WTC11 (cell line): ENCODE measurements around the gene RPS6KA5. TPM values are rescaled to one million over a fixed set of nuclear protein-coding genes. Genes with fewer than 3 reads are reported as not detected.

ENCODE experiments used
- ATAC-seq: fragments of 200-7000 bp; cut with Tn5 transposase; 2 replicates; pipeline ENCODE4 v1.10.0; 2021; ENCODE audit warnings: mild to moderate bottlenecking, moderate library complexity
- CTCF ChIA-PET: fragments of 300-600 bp; sonication (Branson Sonifier 250); formaldehyde crosslinking; loops from one replicate; lab custom pipeline; 2021; ENCODE audit warnings: antibody characterized with exemption; lab: Charles Lee
- POLR2A ChIA-PET: fragments of 350-600 bp; sonication (Branson Sonifier 250); formaldehyde crosslinking; loops from one replicate; lab custom pipeline; 2021; ENCODE audit warnings: antibody characterized with exemption; lab: Charles Lee
- DNase-seq: peaks from one replicate; pipeline ENCODE4 v3.0.0; 2021; ENCODE audit warnings: low spot score
- H3K27ac Mint-ChIP-seq: 2 replicates; pipeline ENCODE4 v1.8.0; 2021; ENCODE audit warnings: mixed read lengths
- H3K27me3 Mint-ChIP-seq: 2 replicates; pipeline ENCODE4 v1.8.0; 2021; ENCODE audit warnings: low read depth, mild to moderate bottlenecking, moderate library complexity, mixed read lengths
- H3K36me3 Mint-ChIP-seq: 2 replicates; pipeline ENCODE4 v1.8.0; 2021; ENCODE audit warnings: mixed read lengths
- H3K4me1 Mint-ChIP-seq: 2 replicates; pipeline ENCODE4 v1.8.0; 2022; ENCODE audit warnings: mixed read lengths
- H3K4me3 Mint-ChIP-seq: 2 replicates; pipeline ENCODE4 v1.8.0; 2021; ENCODE audit warnings: mild to moderate bottlenecking, moderate library complexity, mixed read lengths
- H3K9me3 Mint-ChIP-seq: 2 replicates; pipeline ENCODE4 v1.8.0; 2021; ENCODE audit warnings: mixed read lengths
- ATF3 ChIP-seq: sonication (generic); formaldehyde crosslinking; conservative IDR thresholded peaks from 2 replicates; pipeline ENCODE4 v1.8.1; 2022; ENCODE audit warnings: mild to moderate bottlenecking, missing genetic modification reagents
- CBFB ChIP-seq: sonication (generic); formaldehyde crosslinking; IDR thresholded peaks from 2 replicates; pipeline ENCODE4 v1.8.1; 2022; ENCODE audit warnings: mild to moderate bottlenecking, low read depth, missing genetic modification reagents
- CREM ChIP-seq: sonication (generic); formaldehyde crosslinking; IDR thresholded peaks from 2 replicates; pipeline ENCODE4 v1.8.1; 2022; ENCODE audit warnings: mild to moderate bottlenecking, missing genetic modification reagents, moderate library complexity
- ELF4 ChIP-seq: sonication (generic); formaldehyde crosslinking; IDR thresholded peaks from 2 replicates; pipeline ENCODE4 v1.8.1; 2022; ENCODE audit warnings: low read depth, mild to moderate bottlenecking, moderate library complexity, missing genetic modification reagents
- ESRRA ChIP-seq: sonication (generic); formaldehyde crosslinking; IDR thresholded peaks from 2 replicates; pipeline ENCODE4 v1.8.1; 2022; ENCODE audit warnings: mild to moderate bottlenecking, missing genetic modification reagents, borderline replicate concordance
- FOXK1 ChIP-seq: sonication (generic); formaldehyde crosslinking; IDR thresholded peaks from 2 replicates; pipeline ENCODE4 v1.8.0; 2022; ENCODE audit warnings: mild to moderate bottlenecking, moderate library complexity, missing genetic modification reagents
- FOXP4 ChIP-seq: sonication (generic); formaldehyde crosslinking; IDR thresholded peaks from 2 replicates; pipeline ENCODE4 v1.8.0; 2022; ENCODE audit warnings: mild to moderate bottlenecking, missing genetic modification reagents
- GABPB1 ChIP-seq: sonication (generic); formaldehyde crosslinking; IDR thresholded peaks from 2 replicates; pipeline ENCODE4 v1.8.1; 2023; ENCODE audit warnings: mild to moderate bottlenecking, missing genetic modification reagents
- GRHL2 ChIP-seq: fragments of 250-450 bp; sonication (Bioruptor Pico); IDR thresholded peaks from 2 replicates; pipeline ENCODE4 v1.8.0; 2022; ENCODE audit warnings: mild to moderate bottlenecking, moderate library complexity; ENCODE audit not compliant: insufficient replicate concordance, severe bottlenecking
- GTF2I ChIP-seq: fragments of 250-450 bp; sonication (Bioruptor Pico); conservative IDR thresholded peaks from 2 replicates; pipeline ENCODE4 v1.4.0; 2021; ENCODE audit warnings: mild to moderate bottlenecking
- JUN ChIP-seq: sonication (generic); formaldehyde crosslinking; IDR thresholded peaks from 2 replicates; pipeline ENCODE4 v1.8.0; 2023; ENCODE audit warnings: mild to moderate bottlenecking, missing genetic modification reagents
- NFYB ChIP-seq: sonication (generic); formaldehyde crosslinking; conservative IDR thresholded peaks from 2 replicates; pipeline ENCODE4 v1.8.0; 2022; ENCODE audit warnings: low read depth, missing genetic modification reagents
- NR2C2 ChIP-seq: sonication (generic); formaldehyde crosslinking; IDR thresholded peaks from 2 replicates; pipeline ENCODE4 v1.8.0; 2022; ENCODE audit warnings: mild to moderate bottlenecking, missing genetic modification reagents
- NR3C1 ChIP-seq: sonication (generic); formaldehyde crosslinking; conservative IDR thresholded peaks from 2 replicates; pipeline ENCODE4 v1.8.1; 2023; ENCODE audit warnings: low read depth, mild to moderate bottlenecking, missing genetic modification reagents
- USF1 ChIP-seq: sonication (generic); formaldehyde crosslinking; IDR thresholded peaks from 2 replicates; pipeline ENCODE4 v1.8.0; 2022; ENCODE audit warnings: mild to moderate bottlenecking, missing genetic modification reagents
- ZNF532 ChIP-seq: fragments of 250-450 bp; sonication (Bioruptor Pico); IDR thresholded peaks from 2 replicates; pipeline ENCODE4 v1.9.0; 2021; ENCODE audit warnings: mild to moderate bottlenecking, borderline replicate concordance
- total RNA-seq: library from RNA; stranded (reverse); gene quantifications from 3 replicates; pipeline ENCODE4 v1.2.3, GENCODE V29; 2021
- TF ChIP-seq, protein P1 (sequence below): sonication (generic); formaldehyde crosslinking; IDR thresholded peaks from 2 replicates; pipeline ENCODE4 v1.8.0; 2023; ENCODE audit warnings: missing genetic modification reagents, mild to moderate bottlenecking, borderline replicate concordance
- TF ChIP-seq, protein P2 (sequence below): sonication (generic); formaldehyde crosslinking; IDR thresholded peaks from 2 replicates; pipeline ENCODE4 v1.8.1; 2023; ENCODE audit warnings: mild to moderate bottlenecking, missing genetic modification reagents, moderate library complexity
- TF ChIP-seq, protein P3 (sequence below): sonication (generic); formaldehyde crosslinking; IDR thresholded peaks from 2 replicates; pipeline ENCODE4 v1.8.0; 2022; ENCODE audit warnings: missing genetic modification reagents

RPS6KA5 gene
- total RNA-seq, 1 experiment from 2014 or later, result 5.2 TPM

GRCh38 chr14:90818715-90819114, 241.7 kb downstream of the RPS6KA5 start:
- H3K9me3 Mint-ChIP-seq, result peaks cover 19% of the 10 kb centered on the region

More at GRCh38 chr14:90818715-90819114, 241.7 kb downstream of the RPS6KA5 start:
- ChIA-PET CTCF (interaction anchor here (1.4 to 3.7 kb wide), 2 partner anchors 60 to 354 kb away, joined by 4 to 51 read pairs; no protein-coding TSS in a partner anchor), POLR2A (no interaction called here)
- Mint-ChIP-seq H3K4me1 (peaks cover 6% of the 10 kb centered on the region), H3K27me3 (peaks cover 29% of the 10 kb centered on the region), H3K36me3 (peaks cover 15% of the 10 kb centered on the region), H3K4me3 (no peak overlapping the region), H3K27ac (no peak overlapping the region)
- DNase-seq (no peak), ATAC-seq (no peak)
- TF ChIP-seq, protein P1, sequence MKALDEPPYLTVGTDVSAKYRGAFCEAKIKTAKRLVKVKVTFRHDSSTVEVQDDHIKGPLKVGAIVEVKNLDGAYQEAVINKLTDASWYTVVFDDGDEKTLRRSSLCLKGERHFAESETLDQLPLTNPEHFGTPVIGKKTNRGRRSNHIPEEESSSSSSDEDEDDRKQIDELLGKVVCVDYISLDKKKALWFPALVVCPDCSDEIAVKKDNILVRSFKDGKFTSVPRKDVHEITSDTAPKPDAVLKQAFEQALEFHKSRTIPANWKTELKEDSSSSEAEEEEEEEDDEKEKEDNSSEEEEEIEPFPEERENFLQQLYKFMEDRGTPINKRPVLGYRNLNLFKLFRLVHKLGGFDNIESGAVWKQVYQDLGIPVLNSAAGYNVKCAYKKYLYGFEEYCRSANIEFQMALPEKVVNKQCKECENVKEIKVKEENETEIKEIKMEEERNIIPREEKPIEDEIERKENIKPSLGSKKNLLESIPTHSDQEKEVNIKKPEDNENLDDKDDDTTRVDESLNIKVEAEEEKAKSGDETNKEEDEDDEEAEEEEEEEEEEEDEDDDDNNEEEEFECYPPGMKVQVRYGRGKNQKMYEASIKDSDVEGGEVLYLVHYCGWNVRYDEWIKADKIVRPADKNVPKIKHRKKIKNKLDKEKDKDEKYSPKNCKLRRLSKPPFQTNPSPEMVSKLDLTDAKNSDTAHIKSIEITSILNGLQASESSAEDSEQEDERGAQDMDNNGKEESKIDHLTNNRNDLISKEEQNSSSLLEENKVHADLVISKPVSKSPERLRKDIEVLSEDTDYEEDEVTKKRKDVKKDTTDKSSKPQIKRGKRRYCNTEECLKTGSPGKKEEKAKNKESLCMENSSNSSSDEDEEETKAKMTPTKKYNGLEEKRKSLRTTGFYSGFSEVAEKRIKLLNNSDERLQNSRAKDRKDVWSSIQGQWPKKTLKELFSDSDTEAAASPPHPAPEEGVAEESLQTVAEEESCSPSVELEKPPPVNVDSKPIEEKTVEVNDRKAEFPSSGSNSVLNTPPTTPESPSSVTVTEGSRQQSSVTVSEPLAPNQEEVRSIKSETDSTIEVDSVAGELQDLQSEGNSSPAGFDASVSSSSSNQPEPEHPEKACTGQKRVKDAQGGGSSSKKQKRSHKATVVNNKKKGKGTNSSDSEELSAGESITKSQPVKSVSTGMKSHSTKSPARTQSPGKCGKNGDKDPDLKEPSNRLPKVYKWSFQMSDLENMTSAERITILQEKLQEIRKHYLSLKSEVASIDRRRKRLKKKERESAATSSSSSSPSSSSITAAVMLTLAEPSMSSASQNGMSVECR, result no peak
- no peak for TF ChIP-seq NR2C2 (CRISPR knock-in tag)
- TF ChIP-seq CBFB (CRISPR knock-in tag), result no peak
- no peak for TF ChIP-seq NR3C1 (CRISPR knock-in tag)
- TF ChIP-seq ZNF532 (CRISPR knock-in tag), result no peak
- no peak for TF ChIP-seq JUN
- no peak for TF ChIP-seq FOXK1 (CRISPR knock-in tag)
- TF ChIP-seq ELF4, result no peak
- no peak for TF ChIP-seq ESRRA
- TF ChIP-seq, protein P2, sequence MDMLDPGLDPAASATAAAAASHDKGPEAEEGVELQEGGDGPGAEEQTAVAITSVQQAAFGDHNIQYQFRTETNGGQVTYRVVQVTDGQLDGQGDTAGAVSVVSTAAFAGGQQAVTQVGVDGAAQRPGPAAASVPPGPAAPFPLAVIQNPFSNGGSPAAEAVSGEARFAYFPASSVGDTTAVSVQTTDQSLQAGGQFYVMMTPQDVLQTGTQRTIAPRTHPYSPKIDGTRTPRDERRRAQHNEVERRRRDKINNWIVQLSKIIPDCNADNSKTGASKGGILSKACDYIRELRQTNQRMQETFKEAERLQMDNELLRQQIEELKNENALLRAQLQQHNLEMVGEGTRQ (CRISPR knock-in tag), result no peak
- TF ChIP-seq GTF2I (CRISPR knock-in tag), result no peak
- no peak for TF ChIP-seq GABPB1 (CRISPR knock-in tag)
- TF ChIP-seq GRHL2 (CRISPR knock-in tag), result no peak
- TF ChIP-seq, protein P3, sequence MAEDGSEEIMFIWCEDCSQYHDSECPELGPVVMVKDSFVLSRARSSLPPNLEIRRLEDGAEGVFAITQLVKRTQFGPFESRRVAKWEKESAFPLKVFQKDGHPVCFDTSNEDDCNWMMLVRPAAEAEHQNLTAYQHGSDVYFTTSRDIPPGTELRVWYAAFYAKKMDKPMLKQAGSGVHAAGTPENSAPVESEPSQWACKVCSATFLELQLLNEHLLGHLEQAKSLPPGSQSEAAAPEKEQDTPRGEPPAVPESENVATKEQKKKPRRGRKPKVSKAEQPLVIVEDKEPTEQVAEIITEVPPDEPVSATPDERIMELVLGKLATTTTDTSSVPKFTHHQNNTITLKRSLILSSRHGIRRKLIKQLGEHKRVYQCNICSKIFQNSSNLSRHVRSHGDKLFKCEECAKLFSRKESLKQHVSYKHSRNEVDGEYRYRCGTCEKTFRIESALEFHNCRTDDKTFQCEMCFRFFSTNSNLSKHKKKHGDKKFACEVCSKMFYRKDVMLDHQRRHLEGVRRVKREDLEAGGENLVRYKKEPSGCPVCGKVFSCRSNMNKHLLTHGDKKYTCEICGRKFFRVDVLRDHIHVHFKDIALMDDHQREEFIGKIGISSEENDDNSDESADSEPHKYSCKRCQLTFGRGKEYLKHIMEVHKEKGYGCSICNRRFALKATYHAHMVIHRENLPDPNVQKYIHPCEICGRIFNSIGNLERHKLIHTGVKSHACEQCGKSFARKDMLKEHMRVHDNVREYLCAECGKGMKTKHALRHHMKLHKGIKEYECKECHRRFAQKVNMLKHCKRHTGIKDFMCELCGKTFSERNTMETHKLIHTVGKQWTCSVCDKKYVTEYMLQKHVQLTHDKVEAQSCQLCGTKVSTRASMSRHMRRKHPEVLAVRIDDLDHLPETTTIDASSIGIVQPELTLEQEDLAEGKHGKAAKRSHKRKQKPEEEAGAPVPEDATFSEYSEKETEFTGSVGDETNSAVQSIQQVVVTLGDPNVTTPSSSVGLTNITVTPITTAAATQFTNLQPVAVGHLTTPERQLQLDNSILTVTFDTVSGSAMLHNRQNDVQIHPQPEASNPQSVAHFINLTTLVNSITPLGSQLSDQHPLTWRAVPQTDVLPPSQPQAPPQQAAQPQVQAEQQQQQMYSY (CRISPR knock-in tag), result no peak
- no peak for TF ChIP-seq ATF3 (CRISPR knock-in tag)
- TF ChIP-seq CREM (CRISPR knock-in tag), result no peak
- TF ChIP-seq NFYB (CRISPR knock-in tag), result no peak
- no peak for TF ChIP-seq FOXP4 (CRISPR knock-in tag)
- TF ChIP-seq USF1 (CRISPR knock-in tag), result no peak
